IMR-90 (cell line): Measurements from ENCODE around the gene ZFP36. TPM values are rescaled to one million over a fixed set of nuclear protein-coding genes. Genes with fewer than 3 reads are reported as not detected.

Source experiments
- ATAC-seq: fragments of 200-7000 bp; cut with Tn5 transposase; 2 replicates; pipeline ENCODE4 v1.9.1; 2020; ENCODE audit warnings: low read depth, mild to moderate bottlenecking, moderate library complexity
- BruUV-seq: library from RNA; stranded (reverse); fragments of 400-500 nt; replicated peaks from 2 replicates; lab custom pipeline; 2021; lab: Mats Ljungman, UMichigan
- CTCF ChIA-PET: fragments of 300-600 bp; formaldehyde crosslinking; extraction: SDS; loops from one replicate; lab custom pipeline; 2021; ENCODE audit warnings: antibody characterized with exemption; lab: Yijun Ruan, JAX
- POLR2A ChIA-PET: fragments of 300-600 bp; sonication (Branson Sonifier 250); formaldehyde crosslinking; loops from one replicate; lab custom pipeline; 2022; ENCODE audit warnings: antibody characterized with exemption; ENCODE audit not compliant: unreplicated experiment; lab: Charles Lee
- DNase-seq: peaks from one replicate; pipeline ENCODE4 v3.0.0; 2013
- H2AFZ ChIP-seq: replicated peaks from 2 replicates; pipeline ENCODE3; 2013; ENCODE audit warnings: low read length, mild to moderate bottlenecking; ENCODE audit not compliant: poor library complexity
- H2AK5ac ChIP-seq: 2 replicates; pipeline ENCODE4 v1.6.1; 2013; ENCODE audit warnings: low read depth, low read length, inconsistent platforms
- H2AK9ac ChIP-seq: replicated peaks from 2 replicates; pipeline ENCODE3; 2013; ENCODE audit warnings: mild to moderate bottlenecking, low read depth, low read length, moderate library complexity; ENCODE audit not compliant: poor library complexity
- H2BK120ac ChIP-seq: 2 replicates; pipeline ENCODE4 v1.6.1; 2013; ENCODE audit warnings: low read depth, low read length, inconsistent platforms
- H2BK15ac ChIP-seq: 3 replicates; pipeline ENCODE4 v1.6.1; 2013; ENCODE audit warnings: low read depth, low read length, inconsistent platforms
- H2BK20ac ChIP-seq: 2 replicates; pipeline ENCODE4 v1.6.1; 2013; ENCODE audit warnings: low read depth, mild to moderate bottlenecking, inconsistent platforms, low read length, moderate library complexity
- H2BK5ac ChIP-seq: 2 replicates; pipeline ENCODE4 v1.6.1; 2013; ENCODE audit warnings: mild to moderate bottlenecking, low read depth, low read length, inconsistent platforms; ENCODE audit not compliant: poor library complexity, severe bottlenecking
- H3K14ac ChIP-seq: replicated peaks from 2 replicates; pipeline ENCODE4 v1.6.1; 2013; ENCODE audit warnings: low read depth, low read length, inconsistent platforms
- H3K18ac ChIP-seq: 2 replicates; pipeline ENCODE4 v1.6.1; 2013; ENCODE audit warnings: low read depth, low read length, control low read depth
- H3K23ac ChIP-seq: 2 replicates; pipeline ENCODE4 v1.6.1; 2013; ENCODE audit warnings: low read depth, low read length, inconsistent platforms
- H3K27ac ChIP-seq: 2 replicates; pipeline ENCODE4 v1.5.1; 2013; ENCODE audit warnings: mild to moderate bottlenecking, control low read depth, low read length; ENCODE audit not compliant: insufficient read depth
- H3K27me3 ChIP-seq: 2 replicates; pipeline ENCODE4 v1.6.1; 2013; ENCODE audit warnings: low read length; ENCODE audit not compliant: control insufficient read depth, insufficient read depth
- H3K36me3 ChIP-seq: 2 replicates; pipeline ENCODE4 v1.6.1; 2013; ENCODE audit warnings: low read length, mixed read lengths; ENCODE audit not compliant: control insufficient read depth, insufficient read depth
- H3K4ac ChIP-seq: 2 replicates; pipeline ENCODE4 v1.6.1; 2013; ENCODE audit warnings: low read depth, low read length, inconsistent platforms
- H3K4me1 ChIP-seq: 2 replicates; pipeline ENCODE4 v1.6.1; 2013; ENCODE audit warnings: low read length, mixed read lengths; ENCODE audit not compliant: control insufficient read depth, insufficient read depth
- H3K4me2 ChIP-seq: 2 replicates; pipeline ENCODE4 v1.6.1; 2013; ENCODE audit warnings: low read depth, mild to moderate bottlenecking, control low read depth, low read length, moderate library complexity
- H3K4me3 ChIP-seq: 2 replicates; pipeline ENCODE4 v1.5.1; 2013; ENCODE audit warnings: low read depth, mild to moderate bottlenecking, control low read depth, low read length, moderate library complexity; ENCODE audit not compliant: insufficient read depth
- H3K56ac ChIP-seq: 2 replicates; pipeline ENCODE4 v1.6.1; 2013; ENCODE audit warnings: low read length, inconsistent platforms; ENCODE audit not compliant: insufficient read depth; ENCODE audit errors: extremely low read depth
- H3K79me1 ChIP-seq, 2 experiments: 2 replicates each; pipeline ENCODE4 v1.6.1; 2013; ENCODE audit warnings: low read length in 2 of 2, inconsistent platforms in 1 of 2, low read depth in 1 of 2
- H3K9ac ChIP-seq: 2 replicates; pipeline ENCODE4 v1.6.1; 2013; ENCODE audit warnings: low read depth, low read length, control low read depth
- H3K9me1 ChIP-seq: 2 replicates; pipeline ENCODE4 v1.6.1; 2013; ENCODE audit warnings: low read length, inconsistent platforms; ENCODE audit not compliant: insufficient read depth
- H3K9me3 ChIP-seq: 2 replicates; pipeline ENCODE4 v1.6.1; 2013; ENCODE audit warnings: low read length; ENCODE audit not compliant: control insufficient read depth, insufficient read depth
- H4K20me1 ChIP-seq: 2 replicates; pipeline ENCODE4 v1.6.1; 2013; ENCODE audit warnings: low read length, inconsistent platforms; ENCODE audit not compliant: insufficient read depth
- H4K5ac ChIP-seq: 2 replicates; pipeline ENCODE4 v1.6.1; 2013; ENCODE audit warnings: mild to moderate bottlenecking, low read depth, low read length, control low read depth
- H4K8ac ChIP-seq, 2 experiments: 2 replicates each; pipeline ENCODE4 v1.6.1; 2013; ENCODE audit warnings: low read depth in 2 of 2, low read length in 2 of 2, control low read depth in 1 of 2, inconsistent platforms in 1 of 2
- H4K91ac ChIP-seq: 2 replicates; pipeline ENCODE4 v1.6.1; 2013; ENCODE audit warnings: low read depth, low read length, inconsistent platforms; ENCODE audit not compliant: insufficient read depth
- BHLHE40 ChIP-seq: fragments of 150-350 bp; IDR thresholded peaks from 2 replicates; pipeline ENCODE4 v1.6.1; 2016; ENCODE audit warnings: mild to moderate bottlenecking, low read depth, low read length
- CEBPB ChIP-seq: IDR thresholded peaks from 2 replicates; pipeline ENCODE4 v1.6.1; 2012; ENCODE audit warnings: low read depth, low read length, improper control_type of control experiment
- CHD1 ChIP-seq: IDR thresholded peaks from 2 replicates; pipeline ENCODE4 v1.6.1; 2012; ENCODE audit warnings: low read depth, low read length, improper control_type of control experiment
- ELK1 ChIP-seq: fragments of 150-350 bp; IDR thresholded peaks from 2 replicates; pipeline ENCODE4 v1.6.1; 2016; ENCODE audit warnings: low read depth, mild to moderate bottlenecking, low read length, moderate library complexity, borderline replicate concordance
- FOS ChIP-seq: fragments of 150-350 bp; IDR thresholded peaks from 2 replicates; pipeline ENCODE4 v1.6.1; 2016; ENCODE audit warnings: low read depth, low read length
- MAFK ChIP-seq: IDR thresholded peaks from 2 replicates; pipeline ENCODE4 v1.6.1; 2012; ENCODE audit warnings: low read depth, low read length, improper control_type of control experiment
- NFE2L2 ChIP-seq: fragments of 150-350 bp; IDR thresholded peaks from 2 replicates; pipeline ENCODE4 v1.6.1; 2016; ENCODE audit warnings: low read depth, mild to moderate bottlenecking, low read length
- RAD21 ChIP-seq: IDR thresholded peaks from 2 replicates; pipeline ENCODE4 v1.6.1; 2012; ENCODE audit warnings: low read length, improper control_type of control experiment
- RCOR1 ChIP-seq: IDR thresholded peaks from 2 replicates; pipeline ENCODE4 v1.6.1; 2012; ENCODE audit warnings: mild to moderate bottlenecking, low read length, improper control_type of control experiment; ENCODE audit not compliant: insufficient replicate concordance
- RFX5 ChIP-seq: IDR thresholded peaks from 2 replicates; pipeline ENCODE4 v1.8.0; 2012; ENCODE audit warnings: low read depth, mild to moderate bottlenecking, low read length, moderate library complexity
- SMC3 ChIP-seq: fragments of 150-350 bp; IDR thresholded peaks from 2 replicates; pipeline ENCODE4 v1.6.1; 2016; ENCODE audit warnings: low read depth, mild to moderate bottlenecking, antibody characterized with exemption, low read length, moderate library complexity
- USF2 ChIP-seq: fragments of 150-350 bp; IDR thresholded peaks from 2 replicates; pipeline ENCODE4 v1.6.1; 2017; ENCODE audit warnings: mild to moderate bottlenecking, antibody characterized with exemption, low read length, low read depth
- WGBS, 2 experiments: methylation state at CpG; one replicate each; pipeline versions ENCODE4 v1.1.5 to v1.1.7; 2013; ENCODE audit warnings: missing lambda C conversion rate in 2 of 2; ENCODE audit not compliant: insufficient read length in 1 of 2; ENCODE audit errors: extremely low coverage in 2 of 2; 5-methylcytosine and 5-hydroxymethylcytosine counted together
- dilution Hi-C: fragments of 300-500 bp; cut with HindIII; formaldehyde crosslinking; loops from one replicate; pipeline ENCODE4 v1.14.3; 2018; ENCODE audit warnings: low sequenced_read_pairs; ENCODE audit not compliant: unreplicated experiment
- in situ Hi-C: fragments of 300-500 bp; cut with MboI; formaldehyde crosslinking; loops from 3 replicates; pipeline ENCODE4 v1.14.3; 2019; ENCODE audit warnings: low sequenced_read_pairs, inconsistent platforms, mixed read lengths
- intact Hi-C: fragments of 100-400 bp; cut with micrococcal nuclease; formaldehyde crosslinking; loops from 2 replicates; pipeline ENCODE4 v1.10.0; 2022
- polyA plus RNA-seq, 3 experiments: library from polyadenylated mRNA; depleted of rRNA; stranded (reverse); fragments of >200 nt; gene quantifications; 2 replicates each; pipeline ENCODE4 v1.2.3, GENCODE V29; 2012; ENCODE audit warnings: low replicate concordance in 1 of 3
- total RNA-seq: library from RNA; depleted of rRNA; stranded (reverse); fragments of >200 nt; gene quantifications from 2 replicates; pipeline ENCODE4 v1.2.3, GENCODE V29; 2012

ZFP36 gene
- total and polyA plus RNA-seq, 2 of the 4 experiments (the other 2 are of a cell fraction), result 1.4 to 45.0 TPM

- Histone ChIP-seq H2BK15ac (peak overlapping the region; percentile 74; the same call in 1 of the 3 replicates), H3K9ac (no peak overlapping the region), H2BK20ac (peak overlapping the region; percentile 54; the same call in 1 of the 2 replicates), H3K79me1 (peaks cover 25 to 53% of the 10 kb centered on the region in 2 experiments), H2AFZ (peak overlapping the region; percentile 55), H4K20me1 (peaks cover 46% of the 10 kb centered on the region), H2BK120ac (peak overlapping the region; percentile 60; the same call in 1 of the 2 replicates), H3K27ac (peak overlapping the region; percentile 74), H3K23ac (peak overlapping the region; percentile 49), H3K4me2 (peak overlapping the region; percentile 41), H3K36me3 (peaks cover 24% of the 10 kb centered on the region), H3K4me1 (peaks cover 23% of the 10 kb centered on the region), H3K4ac (peak overlapping the region; percentile 74), H2BK5ac (peak overlapping the region; percentile 91), H3K14ac (peak overlapping the region; percentile 34; the same call in 1 of the 2 replicates), H4K91ac (peak overlapping the region; percentile 63), H3K9me3 (no peaks in the 10 kb centered on the region), H2AK5ac (peak overlapping the region; percentile 68), H4K5ac (peak overlapping the region; percentile 72), H4K8ac (peak overlapping the region in 1 of 2 experiments; percentile 77; a peak in 2 of 4 replicates), H2AK9ac (peak overlapping the region; percentile 86), H3K9me1 (peaks cover 8% of the 10 kb centered on the region), H3K56ac (no peak overlapping the region), H3K18ac (peak overlapping the region; percentile 34; the same call in 1 of the 2 replicates), H3K27me3 (no peaks in the 10 kb centered on the region), H3K4me3 (peak overlapping the region; percentile 1; the same call in 1 of the 2 replicates)
- ATAC-seq (peak; percentile 15), DNase-seq (peak; percentile 100)
- POLR2A ChIA-PET, result interaction anchor here (0.6 kb wide), 2 partner anchors 9 to 106 kb away, joined by 4 read pairs; no protein-coding TSS in a partner anchor
- in situ Hi-C loops (loop anchor here (25.0 kb wide), 1 partner anchor 406 kb away; the partner anchor contains the start of genes DYRK1B and FBL), intact Hi-C loops (no loop called here), dilution Hi-C loops (no loop called here)
- CTCF ChIA-PET, result no interaction called here
- 89% methylated on average over 9 of the region's 25 CpGs; no CpG with 5 or more reads in 1 of the 2 experiments for WGBS, 2 experiments
- BruUV-seq, result no TSS peak
- peak; percentile 88 for TF ChIP-seq FOS
- peak; percentile 97 for TF ChIP-seq CEBPB
- TF ChIP-seq ELK1, result no peak
- no peak for TF ChIP-seq CHD1
- TF ChIP-seq MAFK, result peak; percentile 91
- TF ChIP-seq BHLHE40, result peak; percentile 25; the same call in 1 of the 2 replicates
- TF ChIP-seq RAD21, result no peak
- peak; percentile 52 for TF ChIP-seq RCOR1
- peak; percentile 77 for TF ChIP-seq USF2
- no peak for TF ChIP-seq NFE2L2
- TF ChIP-seq RFX5, result no peak
- no peak; the same call in 1 of the 2 replicates for TF ChIP-seq SMC3
Measured at GRCh38 chr19:39430675-39431593, 24.3 kb downstream of the ZFP36 start.
